GM19328 (cell line): ENCODE data around the gene SNX13.
"Not testable (repeated sequence)": the region's sequence is repeated elsewhere in the genome, so short reads cannot be mapped to it uniquely, and the experiment has no call there.

ENCODE experiments used
- ATAC-seq: cut with Tn5 transposase; IDR thresholded peaks from one replicate; pipeline ENCODE4 v1.9.1; 2021; ENCODE audit warnings: mild to moderate bottlenecking, moderate library complexity; ENCODE audit not compliant: unreplicated experiment

The SNX13 gene

DNA sequence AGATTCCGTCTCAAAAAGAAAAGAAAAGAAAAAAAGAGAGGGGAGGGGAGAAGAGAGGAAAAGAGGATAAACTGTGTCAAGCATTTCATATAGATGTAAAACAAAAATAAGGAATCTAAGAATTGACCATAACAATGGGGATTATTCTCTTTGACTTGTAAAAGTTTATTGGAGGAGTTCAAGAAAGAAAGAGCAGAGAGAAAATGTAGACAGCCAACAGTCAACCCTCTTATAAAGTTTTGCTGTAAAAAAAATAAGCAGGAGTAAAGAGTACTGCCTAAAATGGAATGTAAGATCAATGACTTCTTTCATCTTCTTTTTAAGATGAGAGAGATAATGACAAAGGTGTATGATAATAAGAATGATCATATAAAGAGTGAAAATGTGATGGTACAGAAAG, 87.9 kb downstream of the SNX13 start:
- no peak for ATAC-seq

GRCh38 chr7:17849504-17849903, 90.8 kb downstream of the SNX13 start:
- ATAC-seq, result no peak

GRCh38 chr7:17848516-17848915, 91.8 kb downstream of the SNX13 start:
- ATAC-seq, result no peak

GRCh38 chr7:17846935-17847334, 93.4 kb downstream of the SNX13 start:
- ATAC-seq, result no peak

GRCh38 chr7:17845197-17845547, 95.1 kb downstream of the SNX13 start:
- ATAC-seq, result no peak

GRCh38 chr7:17844514-17845196, 95.6 kb downstream of the SNX13 start:
- no peak for ATAC-seq

DNA sequence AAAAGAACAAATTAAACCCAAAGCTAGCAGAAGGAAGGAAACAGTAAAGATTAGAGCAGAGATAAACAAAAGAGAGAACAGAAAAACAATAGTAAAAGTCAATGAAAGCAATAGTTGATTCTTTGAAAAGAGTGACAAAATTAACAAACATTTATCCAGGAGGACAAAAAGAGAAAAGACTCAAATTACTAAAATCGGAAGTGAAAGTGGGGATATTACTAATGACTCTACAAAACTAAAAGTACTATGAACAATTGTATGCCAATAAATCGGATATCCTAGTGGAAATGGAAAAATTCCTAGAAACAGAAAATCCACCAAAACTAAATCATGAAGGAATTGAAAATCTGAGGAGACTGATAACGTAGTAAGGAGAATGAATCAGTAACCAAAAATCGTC, 96.3 kb downstream of the SNX13 start:
- no peak for ATAC-seq

DNA sequence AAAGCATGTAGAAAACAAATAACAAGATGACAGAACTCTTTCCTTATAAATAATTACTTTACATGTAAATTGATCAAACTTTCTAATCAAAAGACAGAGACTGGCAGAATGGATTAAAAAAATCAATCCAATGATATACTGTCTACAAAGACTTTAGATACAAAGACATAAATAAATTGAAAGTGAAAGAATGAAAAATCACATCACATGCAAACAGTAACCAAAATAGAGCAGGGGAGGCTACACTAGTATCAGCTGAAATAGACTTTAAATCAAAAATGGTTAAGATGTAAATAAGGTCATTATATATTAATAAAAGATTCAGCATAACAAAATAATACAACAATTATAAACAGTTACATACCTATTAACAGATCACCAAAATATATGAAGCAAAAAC, 97.3 kb downstream of the SNX13 start:
- ATAC-seq, result no peak

DNA sequence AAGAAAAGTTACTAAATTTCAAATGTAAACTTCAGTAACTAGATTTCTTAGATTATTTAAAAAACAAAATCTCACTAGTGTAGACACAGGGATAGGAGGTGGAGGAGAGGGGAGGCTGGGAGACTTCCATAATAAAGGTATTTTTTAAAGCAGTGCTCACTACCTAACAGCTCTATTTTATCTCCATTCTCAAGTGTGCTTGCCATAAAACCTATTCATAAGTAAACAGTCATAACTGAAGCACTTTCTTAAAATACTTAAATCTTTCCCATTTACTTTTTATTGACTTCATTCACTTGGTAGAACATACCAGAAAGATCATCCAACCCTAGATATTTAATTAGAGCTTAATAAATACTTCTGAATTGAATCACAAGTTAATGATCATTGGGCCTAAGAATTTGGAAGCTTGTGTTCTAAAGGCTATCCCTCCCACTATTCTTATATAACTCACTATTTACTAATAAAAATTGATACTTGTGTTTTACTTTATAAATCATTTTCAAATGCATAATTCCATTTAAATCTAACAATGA, 107.4 kb downstream of the SNX13 start:
- no peak for ATAC-seq

- no peak for ATAC-seq
These were observed 108.1 kb downstream of the SNX13 start for GRCh38 chr7:17832242-17832641.

DNA sequence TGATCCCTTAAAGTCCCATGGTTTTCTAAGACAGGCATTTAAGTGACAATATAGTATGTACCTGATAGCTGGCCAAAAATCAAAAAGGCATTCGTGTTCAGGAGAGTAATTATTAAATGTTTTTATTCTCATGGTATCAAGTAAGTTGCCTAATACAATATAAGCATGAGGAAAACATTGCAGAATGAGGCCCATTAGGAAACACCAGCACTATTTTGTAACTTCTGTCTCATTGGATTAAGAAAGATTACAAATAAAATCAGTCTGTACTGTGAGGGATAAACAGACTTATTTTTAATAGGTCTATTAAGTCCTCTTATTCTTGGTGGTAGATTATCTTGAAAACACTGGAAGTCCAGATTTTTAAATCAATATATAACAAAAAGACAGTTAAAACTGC, 110.1 kb downstream of the SNX13 start:
- no peak for ATAC-seq

DNA sequence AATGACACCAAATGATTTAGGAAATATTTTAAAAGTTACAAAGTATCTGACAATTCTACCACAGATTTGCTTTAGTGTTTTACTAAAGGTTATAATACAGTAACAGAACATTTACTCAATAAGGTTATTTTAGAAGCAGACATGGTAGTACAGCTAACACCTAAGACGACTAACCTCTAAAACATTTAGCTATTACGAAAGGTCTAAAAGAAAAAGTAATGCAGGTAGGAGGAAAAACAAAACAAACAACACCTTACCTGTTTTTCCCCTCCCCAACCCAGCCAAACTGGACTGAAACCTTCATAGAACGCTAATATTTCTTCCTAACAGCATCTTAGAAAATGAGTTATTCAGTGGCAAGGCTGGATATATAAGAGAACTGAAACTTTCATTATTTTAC, 111.3 kb downstream of the SNX13 start:
- no peak for ATAC-seq

GRCh38 chr7:17822547-17823173, 117.6 kb downstream of the SNX13 start:
- ATAC-seq, result no peak

DNA sequence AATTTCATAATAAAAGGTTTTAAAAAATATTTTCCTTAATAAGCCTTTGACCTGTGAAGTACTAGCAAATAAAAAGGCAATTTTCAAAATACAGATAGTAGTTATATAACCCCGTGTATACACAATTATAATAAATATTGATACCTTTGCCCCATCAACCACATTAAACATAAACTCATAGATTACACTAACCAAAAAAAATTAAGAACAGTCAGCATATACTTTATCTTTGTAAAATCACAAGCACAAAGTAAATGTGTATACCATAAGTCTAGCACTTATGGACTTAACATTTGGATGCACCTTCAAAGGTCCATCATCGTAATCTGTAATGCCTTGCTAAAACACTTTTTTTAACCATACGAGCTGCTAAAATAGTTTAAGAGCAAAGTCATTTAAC, 123.4 kb downstream of the SNX13 start:
- no peak for ATAC-seq

DNA sequence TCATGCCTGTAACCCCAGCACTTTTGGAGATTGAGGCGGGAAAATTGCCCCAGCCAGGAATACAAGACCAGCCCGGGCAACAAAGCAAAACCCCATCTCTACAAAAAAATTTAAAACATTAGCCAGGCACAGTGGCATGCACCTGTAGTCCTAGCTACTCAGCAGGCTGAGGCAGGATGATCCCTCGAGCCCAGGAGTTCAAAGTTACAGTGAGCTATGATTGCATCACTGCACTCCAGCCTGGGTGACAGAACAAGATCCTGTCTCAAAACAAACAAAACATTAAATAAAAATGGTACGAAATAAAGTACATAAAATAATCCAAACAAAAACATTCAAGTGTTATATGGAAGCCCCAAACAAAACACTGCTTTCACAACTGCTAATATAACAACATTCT, 125.0 kb downstream of the SNX13 start:
- no peak for ATAC-seq

DNA sequence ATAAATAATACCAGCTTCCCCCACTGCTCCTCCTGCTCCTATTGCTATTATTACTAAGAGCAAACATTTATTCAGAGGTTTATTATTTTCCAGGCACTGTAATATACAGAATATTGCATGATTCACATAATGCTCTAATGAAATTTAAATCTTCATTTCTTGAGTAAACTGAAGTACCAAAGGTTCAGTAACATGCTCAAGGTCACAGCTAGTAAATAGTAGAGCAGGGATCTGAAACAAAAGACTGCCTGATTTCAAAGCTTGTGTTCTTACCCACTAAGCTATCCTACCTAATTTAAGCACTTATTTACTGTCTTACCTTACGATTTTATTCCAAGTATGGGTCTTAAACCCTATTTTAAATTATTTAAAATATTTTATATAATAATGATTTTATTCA, 126.2 kb downstream of the SNX13 start:
- no peak for ATAC-seq

- not testable (repeated sequence) for ATAC-seq
These were observed 131.1 kb downstream of the SNX13 start for GRCh38 chr7:17809215-17809614.

GRCh38 chr7:17807242-17807641, 133.1 kb downstream of the SNX13 start:
- ATAC-seq, result no peak

DNA sequence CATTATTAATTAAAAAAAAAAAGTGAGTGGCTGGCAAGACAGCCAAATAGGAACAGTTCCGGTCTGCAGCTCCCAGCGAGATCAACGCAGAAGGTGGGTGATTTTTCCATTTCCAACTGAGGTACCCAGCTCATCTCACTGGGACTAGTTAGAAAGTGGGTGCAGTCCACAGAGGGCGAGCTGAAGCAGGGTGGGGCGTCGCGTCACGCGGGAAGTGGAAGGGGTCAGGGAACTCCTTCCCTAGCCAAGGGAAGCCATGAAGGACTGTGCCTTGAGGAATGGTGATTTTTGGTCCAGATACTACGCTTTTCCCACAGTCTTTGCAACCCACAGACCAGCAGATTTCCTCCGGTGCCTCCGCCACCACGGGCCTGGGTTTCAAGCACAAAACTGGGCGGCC, 133.7 kb downstream of the SNX13 start:
- ATAC-seq, result no peak

- no peak for ATAC-seq
These were observed 138.2 kb downstream of the SNX13 start for GRCh38 chr7:17802056-17802455.

- no peak for ATAC-seq
These were observed 148.0 kb downstream of the SNX13 start for GRCh38 chr7:17792075-17792936.

DNA sequence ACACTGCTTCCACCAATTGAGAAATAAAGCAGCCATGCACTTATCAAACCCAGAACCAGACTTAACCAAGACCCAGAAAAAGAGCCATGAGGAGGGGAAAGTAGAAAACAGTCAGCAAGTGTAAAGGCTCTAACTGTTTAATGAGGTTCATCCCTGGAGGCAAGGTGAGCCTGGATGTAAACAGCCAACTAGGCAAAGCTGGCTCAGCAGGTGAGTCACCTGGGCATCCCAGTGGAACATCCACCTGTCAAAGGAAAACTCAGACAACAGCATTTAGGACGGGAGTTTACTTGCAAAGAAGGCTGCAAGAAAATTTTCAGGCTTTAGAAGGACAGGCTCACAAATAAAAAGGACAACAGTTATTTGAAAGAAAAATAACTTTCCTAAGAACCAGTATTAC, 153.0 kb downstream of the SNX13 start:
- ATAC-seq, result no peak
